NCI-H1092 treated with DMSO at 0.1 percent for 48 hours (cell line): Measurements from ENCODE around the gene ID1.

Source experiments
- DNase-seq: peaks from one replicate; lab custom pipeline; 2025; lab: John Stamatoyannopoulos, UW

The ID1 gene, protein sequence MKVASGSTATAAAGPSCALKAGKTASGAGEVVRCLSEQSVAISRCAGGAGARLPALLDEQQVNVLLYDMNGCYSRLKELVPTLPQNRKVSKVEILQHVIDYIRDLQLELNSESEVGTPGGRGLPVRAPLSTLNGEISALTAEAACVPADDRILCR

DNA sequence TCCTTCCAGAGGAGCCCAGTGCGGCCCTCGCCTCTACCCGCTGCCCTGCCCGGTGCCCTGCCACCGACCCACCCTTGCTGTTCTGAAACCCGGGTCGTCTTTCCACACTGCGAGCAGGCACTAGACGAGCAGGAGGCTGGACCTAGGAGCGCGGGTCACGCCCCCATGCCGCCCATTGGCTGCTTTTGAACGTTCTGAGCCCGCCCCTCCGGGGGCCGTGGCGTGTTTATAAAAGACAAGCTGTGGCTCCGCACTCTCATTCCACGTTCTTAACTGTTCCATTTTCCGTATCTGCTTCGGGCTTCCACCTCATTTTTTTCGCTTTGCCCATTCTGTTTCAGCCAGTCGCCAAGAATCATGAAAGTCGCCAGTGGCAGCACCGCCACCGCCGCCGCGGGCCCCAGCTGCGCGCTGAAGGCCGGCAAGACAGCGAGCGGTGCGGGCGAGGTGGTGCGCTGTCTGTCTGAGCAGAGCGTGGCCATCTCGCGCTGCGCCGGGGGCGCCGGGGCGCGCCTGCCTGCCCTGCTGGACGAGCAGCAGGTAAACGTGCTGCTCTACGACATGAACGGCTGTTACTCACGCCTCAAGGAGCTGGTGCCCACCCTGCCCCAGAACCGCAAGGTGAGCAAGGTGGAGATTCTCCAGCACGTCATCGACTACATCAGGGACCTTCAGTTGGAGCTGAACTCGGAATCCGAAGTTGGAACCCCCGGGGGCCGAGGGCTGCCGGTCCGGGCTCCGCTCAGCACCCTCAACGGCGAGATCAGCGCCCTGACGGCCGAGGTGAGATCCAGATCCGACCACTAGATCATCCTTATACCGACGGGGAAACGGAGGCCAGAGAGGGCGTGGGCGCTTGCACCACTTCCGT is at the start of gene ID1:
ID1 (plus strand) TSS at position 259 of the 871 bp plus-strand sequence; CDS start at position 358, 99 bp downstream.
- DNase-seq: peak; percentile 97

GRCh38 chr20:31559704-31560093 is 45.4 kb upstream of the ID1 start:
- no peak for DNase-seq

DNA sequence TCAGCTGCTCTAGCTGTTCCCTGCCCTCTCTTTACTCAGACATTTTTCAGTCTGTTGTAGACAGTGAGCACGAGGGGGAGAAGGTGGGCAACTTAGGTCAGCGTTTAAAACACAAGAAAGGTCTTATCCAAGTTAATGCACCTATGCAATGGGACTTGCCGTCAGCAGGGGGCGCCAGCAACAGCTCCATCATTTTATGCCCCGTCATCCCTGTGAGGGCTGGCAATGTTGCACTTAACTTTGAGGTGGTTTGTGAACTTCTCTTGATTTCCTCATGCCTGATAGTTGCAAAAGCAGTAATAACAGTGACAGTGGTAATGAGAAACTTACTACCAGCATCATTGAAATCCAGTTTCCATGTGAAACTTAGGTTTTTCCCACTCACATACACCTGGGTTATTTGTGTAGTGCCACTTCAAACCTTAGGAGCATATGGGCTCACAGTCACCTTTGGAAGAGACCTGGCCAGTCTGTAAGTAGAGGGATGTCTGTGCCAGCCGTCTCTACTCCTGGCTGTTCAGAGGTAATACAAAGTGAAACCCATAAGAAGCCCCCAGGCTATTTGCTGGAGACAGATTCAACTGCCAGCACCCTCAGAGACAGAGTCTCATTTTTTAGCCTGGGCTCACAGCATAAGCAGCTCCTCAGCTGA is 44.9 kb upstream of the ID1 start:
- DNase-seq: peak; percentile 28

DNA sequence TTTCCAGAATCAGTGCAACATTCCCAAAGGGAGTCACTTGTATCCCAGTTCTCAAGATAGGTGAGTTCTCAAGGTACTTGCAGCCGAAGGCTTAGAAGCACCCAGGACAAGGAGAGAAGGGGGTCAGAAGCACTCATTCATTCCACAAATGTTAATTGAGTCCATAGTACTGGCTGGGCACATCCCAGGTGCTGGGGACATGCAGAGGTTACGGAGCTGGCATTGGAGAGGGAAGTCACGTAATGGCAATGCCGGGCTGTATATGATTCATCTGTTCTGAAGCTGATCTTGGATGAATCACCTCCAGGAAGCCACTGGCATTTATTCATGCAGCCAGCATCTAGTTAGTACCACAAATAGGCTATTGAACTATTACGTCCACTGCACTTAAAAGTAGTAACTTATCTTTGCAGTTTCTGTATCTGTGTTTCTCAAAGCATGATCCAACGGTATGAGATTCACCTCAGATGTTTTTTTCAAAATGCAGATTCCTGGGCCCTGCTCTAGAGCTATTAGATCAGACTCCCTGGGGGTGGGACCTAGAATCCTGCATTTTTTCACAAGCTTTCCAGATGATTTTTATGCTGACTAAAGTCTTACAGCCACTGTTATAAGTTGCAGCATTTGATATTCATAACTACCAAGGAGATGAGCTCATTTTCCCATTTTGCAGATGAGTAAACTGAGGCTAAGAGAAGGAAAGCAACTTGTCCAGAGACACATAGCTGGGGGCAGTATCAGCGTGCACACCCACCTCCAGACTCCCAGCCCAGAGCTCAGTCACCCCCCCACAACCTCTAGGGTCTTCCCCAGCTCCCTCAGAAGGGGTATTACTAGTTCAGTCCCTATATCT is 44.1 kb upstream of the ID1 start:
- no peak for DNase-seq

- no peak for DNase-seq
These were observed 42.8 kb upstream of the ID1 start for GRCh38 chr20:31562241-31562640.

GRCh38 chr20:31564284-31564683 is 40.8 kb upstream of the ID1 start:
- DNase-seq: no peak

GRCh38 chr20:31565699-31566318 is 39.3 kb upstream of the ID1 start:
- no peak for DNase-seq

- no peak for DNase-seq
These were observed 38.8 kb upstream of the ID1 start for GRCh38 chr20:31566319-31566657.

DNA sequence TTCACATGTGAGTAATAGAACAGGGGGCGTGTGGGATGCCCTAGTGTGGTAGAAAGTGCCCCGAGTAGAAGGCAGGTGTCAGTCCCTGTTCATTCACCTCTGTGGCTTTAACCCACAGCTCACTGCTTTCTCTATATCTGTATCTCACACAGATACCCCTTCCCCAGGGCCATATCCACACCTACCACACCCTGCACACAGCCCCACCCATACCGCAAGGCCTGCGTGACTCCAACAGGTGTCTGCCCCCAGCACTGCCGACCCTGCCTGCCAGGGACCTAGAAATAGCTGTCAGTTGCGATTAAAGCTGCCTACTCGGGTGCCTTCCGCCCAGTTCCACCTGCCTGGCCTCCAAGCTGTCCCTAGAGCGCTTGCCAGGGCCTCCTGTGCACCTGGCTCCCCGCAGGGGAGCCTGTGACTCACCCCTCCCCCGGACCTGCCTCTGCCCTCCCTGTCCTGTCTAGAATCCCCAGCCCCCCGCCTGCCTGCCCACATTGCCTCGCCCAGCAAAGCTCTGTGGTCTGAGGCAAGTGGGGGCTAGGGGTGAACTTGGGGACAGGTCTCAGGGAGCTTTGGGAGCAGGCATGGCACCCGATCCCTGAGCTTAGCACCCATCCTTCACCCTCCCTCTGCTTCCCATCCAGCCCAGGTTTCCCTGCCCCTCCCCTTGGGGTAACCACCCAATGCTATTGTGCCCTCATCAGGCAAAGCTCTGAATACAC is 38.3 kb upstream of the ID1 start:
- peak; percentile 33 for DNase-seq

DNA sequence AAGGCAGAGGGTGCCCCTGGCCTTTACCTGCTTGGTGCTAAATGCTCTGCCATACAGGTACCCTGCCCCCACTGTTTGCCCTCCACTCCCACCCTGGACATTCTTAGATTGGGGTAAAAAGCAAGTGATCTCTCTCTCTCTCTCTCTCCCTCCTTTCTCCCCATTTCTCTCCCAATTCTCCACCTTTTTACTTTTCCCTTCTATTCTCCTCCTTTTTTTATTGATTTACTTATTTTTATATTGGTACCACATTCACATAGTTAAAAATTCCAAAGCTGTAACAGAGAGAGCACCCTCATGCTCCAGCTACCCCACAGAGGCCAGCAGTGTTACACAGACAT is 37.7 kb upstream of the ID1 start:
- no peak for DNase-seq

- no peak for DNase-seq
These were observed 36.9 kb upstream of the ID1 start for GRCh38 chr20:31568041-31568731.

- DNase-seq: no peak
These were observed 36.3 kb upstream of the ID1 start for GRCh38 chr20:31568773-31569162.

- peak; percentile 48 for DNase-seq
These were observed 35.7 kb upstream of the ID1 start for GRCh38 chr20:31569163-31570020.

DNA sequence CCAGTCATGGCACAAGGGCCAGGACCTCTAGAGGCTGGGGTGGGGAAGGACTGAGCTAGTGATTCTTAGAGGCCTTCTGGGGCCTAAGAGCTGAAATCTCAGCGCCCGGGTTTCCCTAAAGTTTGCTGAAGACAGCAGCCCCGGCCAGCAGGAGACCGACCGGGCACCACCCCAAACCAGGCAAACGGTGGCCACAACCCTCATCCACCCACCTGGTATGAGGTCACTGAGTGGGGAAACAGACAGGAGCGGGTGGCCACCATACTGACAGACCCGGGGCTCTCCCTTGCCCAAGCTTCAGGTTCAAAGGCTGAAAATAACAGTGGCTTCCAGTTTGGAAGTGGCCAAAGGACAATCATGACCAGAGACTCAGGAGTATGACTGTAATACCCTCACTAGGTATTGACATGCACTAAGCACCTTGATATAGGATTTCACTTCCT is 35.0 kb upstream of the ID1 start:
- DNase-seq: no peak

- no peak for DNase-seq
These were observed 34.1 kb upstream of the ID1 start for GRCh38 chr20:31570735-31571617.

- DNase-seq: peak; percentile 82
These were observed 32.9 kb upstream of the ID1 start for GRCh38 chr20:31572042-31572700.

DNA sequence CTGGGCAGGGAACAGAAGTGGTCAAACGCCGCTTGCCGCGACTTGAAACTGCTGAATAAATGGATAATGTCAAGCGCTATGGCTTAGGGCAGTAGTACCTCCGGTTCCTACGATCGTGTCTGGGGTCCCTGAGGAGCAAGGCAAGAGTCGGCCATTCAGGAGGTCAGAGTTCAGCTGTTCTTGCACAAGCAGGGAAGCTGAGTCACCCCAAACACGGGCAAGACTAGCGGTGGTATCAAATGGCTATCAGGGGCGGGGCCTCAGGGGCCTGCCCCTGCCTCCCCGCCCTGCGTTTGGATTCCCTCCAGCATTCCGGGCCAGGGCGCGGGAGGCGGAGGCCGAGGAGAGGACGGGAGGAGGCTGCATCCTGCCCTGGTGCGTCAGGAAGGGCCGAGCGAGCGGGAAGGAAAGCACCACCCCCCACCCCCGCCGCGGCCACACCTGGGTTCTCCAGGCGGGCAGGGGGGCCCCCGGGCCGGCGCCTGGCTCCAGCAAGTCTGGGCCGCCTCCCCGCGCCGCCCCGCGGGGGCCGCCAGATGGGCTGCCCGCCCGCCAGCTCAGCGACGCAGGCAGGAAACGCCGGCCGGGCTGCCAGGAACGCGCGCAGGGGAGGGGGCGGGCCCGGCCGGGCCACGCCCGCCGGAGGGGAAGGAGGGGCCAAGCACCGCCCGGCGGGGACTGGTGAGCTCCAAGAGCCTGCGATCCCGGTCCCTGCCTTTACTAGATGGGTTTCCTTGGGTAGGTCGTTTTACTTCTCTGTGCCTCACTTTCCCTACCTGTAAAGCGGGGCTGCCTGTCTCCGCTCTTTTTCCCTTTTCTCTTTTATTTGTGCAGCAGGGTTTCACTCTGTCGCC is 32.2 kb upstream of the ID1 start:
- DNase-seq: peak; percentile 98
